Glutamatergic neuron (in vitro differentiated cells): ENCODE results near the gene RFTN2. TPM values are rescaled to one million over a fixed set of nuclear protein-coding genes. Genes with fewer than 3 reads are reported as not detected.

Experiments
- DNase-seq: peaks from one replicate; pipeline ENCODE4 v3.0.0; 2022
- H3K27ac Mint-ChIP-seq: one replicate; pipeline ENCODE4 v1.8.0; 2020; ENCODE audit warnings: mild to moderate bottlenecking, mixed read lengths, inconsistent platforms; ENCODE audit not compliant: unreplicated experiment
- H3K27me3 Mint-ChIP-seq: one replicate; pipeline ENCODE4 v1.8.0; 2020; ENCODE audit warnings: mild to moderate bottlenecking, moderate library complexity, mixed read lengths, inconsistent platforms; ENCODE audit not compliant: unreplicated experiment
- H3K36me3 Mint-ChIP-seq: one replicate; pipeline ENCODE4 v1.8.0; 2020; ENCODE audit warnings: mild to moderate bottlenecking, mixed read lengths, inconsistent platforms; ENCODE audit not compliant: unreplicated experiment
- H3K4me1 Mint-ChIP-seq: one replicate; pipeline ENCODE4 v1.8.0; 2020; ENCODE audit warnings: mild to moderate bottlenecking, low read depth, mixed read lengths, inconsistent platforms; ENCODE audit not compliant: unreplicated experiment
- H3K4me3 Mint-ChIP-seq: one replicate; pipeline ENCODE4 v1.8.0; 2020; ENCODE audit warnings: mild to moderate bottlenecking, mixed read lengths, inconsistent platforms; ENCODE audit not compliant: unreplicated experiment
- H3K9me3 Mint-ChIP-seq: one replicate; pipeline ENCODE4 v1.8.0; 2020; ENCODE audit warnings: mild to moderate bottlenecking, moderate library complexity, mixed read lengths, inconsistent platforms; ENCODE audit not compliant: unreplicated experiment
- CTCF ChIP-seq: fragments of 200-600 bp; sonication (generic); IDR thresholded peaks from one replicate; pipeline ENCODE4 v1.5.0; 2021; ENCODE audit not compliant: partially characterized antibody, unreplicated experiment
- total RNA-seq: library from RNA; stranded (reverse); fragmentation: NEBNext Ultra II Directional; extraction: Animal tissue kit (Norgen Biotek cat#: 25700); gene quantifications from one replicate; pipeline ENCODE4 v1.2.1, GENCODE V29; 2021; ENCODE audit not compliant: unreplicated experiment

RFTN2 gene
- total RNA-seq, 1 donor from 2014 or later, result 2.5 TPM

GRCh38 chr2:197677483-197677882, 2.1 kb upstream of the RFTN2 start:
- H3K9me3 Mint-ChIP-seq, result no peaks in the 10 kb centered on the region
- no peak for TF ChIP-seq CTCF
- no peaks in the 10 kb centered on the region for H3K27me3 Mint-ChIP-seq
- no peak overlapping the region for H3K27ac Mint-ChIP-seq
- DNase-seq, result no peak
- no peaks in the 10 kb centered on the region for H3K36me3 Mint-ChIP-seq
- H3K4me3 Mint-ChIP-seq, result no peak overlapping the region
- no peaks in the 10 kb centered on the region for H3K4me1 Mint-ChIP-seq

- H3K9me3 Mint-ChIP-seq, result no peaks in the 10 kb centered on the region
- no peak for TF ChIP-seq CTCF
- no peaks in the 10 kb centered on the region for H3K4me1 Mint-ChIP-seq
- H3K27me3 Mint-ChIP-seq, result no peaks in the 10 kb centered on the region
- no peak overlapping the region for H3K4me3 Mint-ChIP-seq
- H3K36me3 Mint-ChIP-seq, result no peaks in the 10 kb centered on the region
- no peak overlapping the region for H3K27ac Mint-ChIP-seq
- DNase-seq, result no peak
Observed at GRCh38 chr2:197677056-197677455, 1.7 kb upstream of the RFTN2 start.

- no peaks in the 10 kb centered on the region for H3K4me1 Mint-ChIP-seq
- peaks cover 2% of the 10 kb centered on the region for H3K9me3 Mint-ChIP-seq
- no peaks in the 10 kb centered on the region for H3K27me3 Mint-ChIP-seq
- no peak for DNase-seq
- no peak for TF ChIP-seq CTCF
- H3K4me3 Mint-ChIP-seq, result peak overlapping the region; percentile 53
- peaks cover 6% of the 10 kb centered on the region for H3K36me3 Mint-ChIP-seq
- peak overlapping the region; percentile 20 for H3K27ac Mint-ChIP-seq
Observed at GRCh38 chr2:197675711-197676188, 363 bp upstream of the RFTN2 start.

GRCh38 chr2:197674591-197674990, 796 bp downstream of the RFTN2 start:
- H3K9me3 Mint-ChIP-seq, result peaks cover 2% of the 10 kb centered on the region
- DNase-seq, result no peak
- no peaks in the 10 kb centered on the region for H3K27me3 Mint-ChIP-seq
- H3K4me1 Mint-ChIP-seq, result no peaks in the 10 kb centered on the region
- peaks cover 8% of the 10 kb centered on the region for H3K36me3 Mint-ChIP-seq
- H3K27ac Mint-ChIP-seq, result no peak overlapping the region
- H3K4me3 Mint-ChIP-seq, result peak overlapping the region; percentile 59
- TF ChIP-seq CTCF, result no peak

GRCh38 chr2:197674060-197674459, 1.3 kb downstream of the RFTN2 start:
- no peak overlapping the region for H3K27ac Mint-ChIP-seq
- no peaks in the 10 kb centered on the region for H3K27me3 Mint-ChIP-seq
- H3K36me3 Mint-ChIP-seq, result peaks cover 8% of the 10 kb centered on the region
- peaks cover 2% of the 10 kb centered on the region for H3K9me3 Mint-ChIP-seq
- no peak for TF ChIP-seq CTCF
- no peaks in the 10 kb centered on the region for H3K4me1 Mint-ChIP-seq
- no peak overlapping the region for H3K4me3 Mint-ChIP-seq
- no peak for DNase-seq
